Stimulated activated CD4-positive, alpha-beta T cell treated with anti-CD3 and anti-CD28 coated beads, Interleukin-4, amount 100 ng/mL, for 1 hour (primary cell): ENCODE measurements around the gene DCD.
A peak's percentile ranks its signal among the peaks of the same experiment; 100 is the strongest.

Experiments used
- DNase-seq: peaks from one replicate; pipeline ENCODE4 v3.0.0-alpha.2; 2020

DCD gene

GRCh38 chr12:54605138-54605970, 42.8 kb downstream of the DCD start:
- DNase-seq, result no peak

GRCh38 chr12:54604436-54604835, 43.7 kb downstream of the DCD start:
- no peak for DNase-seq

- DNase-seq, result no peak
These were observed 44.3 kb downstream of the DCD start for GRCh38 chr12:54603872-54604271.

- DNase-seq, result peak; percentile 58
These were observed 44.9 kb downstream of the DCD start for GRCh38 chr12:54603173-54603814.

GRCh38 chr12:54602661-54603060, 45.5 kb downstream of the DCD start:
- no peak for DNase-seq

GRCh38 chr12:54601841-54602240, 46.3 kb downstream of the DCD start:
- no peak for DNase-seq

- no peak for DNase-seq
These were observed 49.2 kb downstream of the DCD start for GRCh38 chr12:54598970-54599369.

GRCh38 chr12:54596526-54596946, 51.6 kb downstream of the DCD start:
- peak; percentile 58 for DNase-seq

- no peak for DNase-seq
These were observed 52.7 kb downstream of the DCD start for GRCh38 chr12:54595471-54595870.
